ENCODE measurements around the gene SLC12A3. TPM values are rescaled to one million over a fixed set of nuclear protein-coding genes. Genes with fewer than 3 reads are reported as not detected.

The SLC12A3 gene
- total RNA-seq, 6 donors from 2014 or later: 0.06 to 0.61 TPM; not detected in 4

DNA sequence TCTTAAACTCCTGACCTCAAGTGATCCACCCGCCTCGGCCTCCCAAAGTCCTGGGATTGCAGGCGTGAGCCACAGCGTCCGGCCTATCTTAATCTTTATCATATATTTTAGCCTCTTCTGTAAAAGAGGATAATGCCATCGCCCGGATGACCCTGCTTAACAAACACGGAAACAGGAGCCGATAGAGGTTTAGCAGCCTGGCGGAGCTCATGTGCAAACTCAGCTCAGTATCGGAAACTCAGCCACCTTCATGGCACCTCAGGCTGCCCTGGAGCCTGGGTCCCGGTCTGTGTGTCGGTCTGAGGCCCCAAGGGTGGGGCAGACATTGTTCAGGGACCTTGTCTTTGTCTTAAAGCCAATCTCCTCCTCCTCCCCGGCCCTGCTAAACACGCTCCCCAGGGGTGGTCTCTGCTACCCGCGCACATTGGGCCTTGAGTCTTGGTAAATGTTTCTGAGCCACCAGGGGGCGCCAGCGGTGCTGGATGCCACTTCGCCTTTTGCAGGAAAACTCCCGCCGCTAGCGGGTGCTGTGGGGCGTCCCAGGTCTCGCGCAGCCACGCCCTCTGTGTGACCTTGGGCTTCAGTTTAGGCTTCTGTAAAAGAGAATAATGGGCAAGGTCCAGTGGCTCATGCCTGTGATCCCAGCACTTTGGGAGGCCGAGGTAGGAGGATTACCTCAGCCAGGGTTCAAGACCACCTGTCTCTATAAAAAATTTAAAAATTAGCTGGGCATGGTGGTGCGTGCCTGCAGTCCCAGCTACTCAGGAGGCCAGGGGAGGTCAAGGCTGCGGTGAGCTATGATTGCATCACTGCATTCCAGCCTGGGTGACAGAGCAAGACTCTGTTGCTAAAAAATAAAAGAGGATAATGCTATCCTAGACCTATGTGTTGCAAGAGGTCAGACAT, 99.5 kb downstream of the SLC12A3 start:
- TF ChIP-seq POLR2AphosphoS5 (IDR thresholded peaks at IDR 0.05): peak in 1 of 2 donors; percentile 18
- TF ChIP-seq, protein P1, sequence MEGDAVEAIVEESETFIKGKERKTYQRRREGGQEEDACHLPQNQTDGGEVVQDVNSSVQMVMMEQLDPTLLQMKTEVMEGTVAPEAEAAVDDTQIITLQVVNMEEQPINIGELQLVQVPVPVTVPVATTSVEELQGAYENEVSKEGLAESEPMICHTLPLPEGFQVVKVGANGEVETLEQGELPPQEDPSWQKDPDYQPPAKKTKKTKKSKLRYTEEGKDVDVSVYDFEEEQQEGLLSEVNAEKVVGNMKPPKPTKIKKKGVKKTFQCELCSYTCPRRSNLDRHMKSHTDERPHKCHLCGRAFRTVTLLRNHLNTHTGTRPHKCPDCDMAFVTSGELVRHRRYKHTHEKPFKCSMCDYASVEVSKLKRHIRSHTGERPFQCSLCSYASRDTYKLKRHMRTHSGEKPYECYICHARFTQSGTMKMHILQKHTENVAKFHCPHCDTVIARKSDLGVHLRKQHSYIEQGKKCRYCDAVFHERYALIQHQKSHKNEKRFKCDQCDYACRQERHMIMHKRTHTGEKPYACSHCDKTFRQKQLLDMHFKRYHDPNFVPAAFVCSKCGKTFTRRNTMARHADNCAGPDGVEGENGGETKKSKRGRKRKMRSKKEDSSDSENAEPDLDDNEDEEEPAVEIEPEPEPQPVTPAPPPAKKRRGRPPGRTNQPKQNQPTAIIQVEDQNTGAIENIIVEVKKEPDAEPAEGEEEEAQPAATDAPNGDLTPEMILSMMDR (IDR thresholded peaks at IDR 0.05): peak; percentile 88 to 95 (median 93)
- no peak for TF ChIP-seq POLR2A (IDR thresholded peaks at IDR 0.05)
- Histone ChIP-seq H3K36me3 (no peaks in the 10 kb centered on the region), H3K9me3 (no peaks in the 10 kb centered on the region), H3K4me1 (peaks cover 34 to 48% (median 41%) of the 10 kb centered on the region in 4 donors), H3K27ac (peak overlapping the region in 1 of 4 donors; percentile 31), H3K27me3 (no peaks in the 10 kb centered on the region), H3K4me3 (no peak overlapping the region)
- peak; percentile 89 to 95 for DNase-seq
- ATAC-seq (ENCODE audit: low FRiP score in 2 of 2): peak; percentile 87 to 88
- 48 to 51% methylated on average over 25 to 30 of the region's 30 CpGs for WGBS, 2 donors

Small RNAs within 50 kb of the gene (small RNA-seq; reads per million reads assigned to genes)
- gene MIR138-2: 0 to 0.33 (median 0.03) reads per million in 4 donors

Other genes with a start within 250 kb of the SLC12A3 start
- gene MT1E, start 239.4 kb upstream of the SLC12A3 start, total RNA-seq: 100 to 1,000 TPM in 5 of 6 donors, 10 to 100 TPM in 1; 72.3 to 546 (median 187) TPM
- gene MT1M, start 232.5 kb upstream of the SLC12A3 start, total RNA-seq: 100 to 1,000 TPM in 1 of 6 donors, 10 to 100 TPM in 4, 1 to 10 TPM in 1; 8.4 to 194 (median 37.0) TPM
- gene MT1A, start 226.5 kb upstream of the SLC12A3 start, total RNA-seq: 10 to 100 TPM in 4 of 6 donors, 1 to 10 TPM in 1, not detected in 1; 5.4 to 59.1 (median 13.4) TPM
- not detected for gene MT1B, start 213.3 kb upstream of the SLC12A3 start, total RNA-seq
- gene MT1F, start 207.2 kb upstream of the SLC12A3 start, total RNA-seq: 10 to 100 TPM in 2 of 6 donors, 1 to 10 TPM in 4; 4.7 to 21.0 (median 8.6) TPM
- 10 to 100 TPM in 4 of 6 donors, 1 to 10 TPM in 1, not detected in 1; 4.5 to 93.0 (median 14.0) TPM for gene MT1G, start 197.1 kb upstream of the SLC12A3 start, total RNA-seq
- 1 to 10 TPM in 2 of 6 donors, not detected in 4; 2.9 to 9.3 TPM for gene MT1H, start 195.4 kb upstream of the SLC12A3 start, total RNA-seq
- 100 to 1,000 TPM in 4 of 6 donors, 10 to 100 TPM in 2; 77.5 to 552 (median 151) TPM for gene MT1X, start 182.7 kb upstream of the SLC12A3 start, total RNA-seq
- 10 to 100 TPM; 30.9 to 57.3 (median 45.3) TPM for gene NUP93, start 135.1 kb upstream of the SLC12A3 start, total RNA-seq
- 100 to 1,000 TPM in 5 of 6 donors, 10 to 100 TPM in 1; 81.0 to 283 (median 196) TPM for gene HERPUD1, start 66.9 kb downstream of the SLC12A3 start, total RNA-seq
- 1 to 10 TPM in 1 of 6 donors, under 1 TPM in 4, not detected in 1; 0.29 to 1.5 (median 0.91) TPM for gene CETP, start 96.7 kb downstream of the SLC12A3 start, total RNA-seq
- gene NLRC5, start 124.3 kb downstream of the SLC12A3 start, total RNA-seq: 100 to 1,000 TPM in 2 of 6 donors, 10 to 100 TPM in 4; 29.2 to 361 (median 52.7) TPM
- 10 to 100 TPM; 39.4 to 58.7 (median 53.1) TPM for gene CPNE2, start 227.4 kb downstream of the SLC12A3 start, total RNA-seq